BLaER1 (cell line): ENCODE data around the gene NDOR1.

Source experiments
- H3K27ac ChIP-seq: shearing (Covaris generic); formaldehyde crosslinking; 2 replicates; pipeline ENCODE4 v1.8.1; 2022
- H3K27me3 ChIP-seq: shearing (Covaris generic); formaldehyde crosslinking; 2 replicates; pipeline ENCODE4 v1.8.1; 2022
- H3K36me3 ChIP-seq: shearing (Covaris generic); formaldehyde crosslinking; 2 replicates; pipeline ENCODE4 v1.8.1; 2022
- H3K4me1 ChIP-seq: shearing (Covaris generic); formaldehyde crosslinking; 2 replicates; pipeline ENCODE4 v1.8.1; 2022
- H3K4me2 ChIP-seq: shearing (Covaris generic); formaldehyde crosslinking; 2 replicates; pipeline ENCODE4 v1.8.1; 2022
- H3K4me3 ChIP-seq: shearing (Covaris generic); formaldehyde crosslinking; 2 replicates; pipeline ENCODE4 v1.8.1; 2022
- H3K9ac ChIP-seq: shearing (Covaris generic); formaldehyde crosslinking; 2 replicates; pipeline ENCODE4 v1.8.1; 2022
- H3K9me3 ChIP-seq: shearing (Covaris generic); formaldehyde crosslinking; 2 replicates; pipeline ENCODE4 v1.8.1; 2022
- H4K20me1 ChIP-seq: shearing (Covaris generic); formaldehyde crosslinking; 2 replicates; pipeline ENCODE4 v1.8.1; 2022
- Cebpa-rat ChIP-seq: shearing (Covaris generic); IDR thresholded peaks from 2 replicates; pipeline ENCODE4 v1.8.1; 2022

NDOR1 gene

GRCh38 chr9:137161558-137162486 lies 43.7 kb upstream of the NDOR1 start:
- H3K4me1 ChIP-seq, result peaks cover 63% of the 10 kb centered on the region
- H3K9me3 ChIP-seq, result no peaks in the 10 kb centered on the region
- H3K27me3 ChIP-seq, result peaks cover 5% of the 10 kb centered on the region; the same call in 1 of the 2 replicates
- TF ChIP-seq Cebpa-rat, result no peak
- no peak overlapping the region for H3K4me2 ChIP-seq
- no peak overlapping the region for H3K4me3 ChIP-seq
- peaks cover 21% of the 10 kb centered on the region; the same call in 1 of the 2 replicates for H3K36me3 ChIP-seq
- no peak overlapping the region for H3K27ac ChIP-seq
- no peak overlapping the region for H3K9ac ChIP-seq
- peaks cover 46% of the 10 kb centered on the region for H4K20me1 ChIP-seq

DNA sequence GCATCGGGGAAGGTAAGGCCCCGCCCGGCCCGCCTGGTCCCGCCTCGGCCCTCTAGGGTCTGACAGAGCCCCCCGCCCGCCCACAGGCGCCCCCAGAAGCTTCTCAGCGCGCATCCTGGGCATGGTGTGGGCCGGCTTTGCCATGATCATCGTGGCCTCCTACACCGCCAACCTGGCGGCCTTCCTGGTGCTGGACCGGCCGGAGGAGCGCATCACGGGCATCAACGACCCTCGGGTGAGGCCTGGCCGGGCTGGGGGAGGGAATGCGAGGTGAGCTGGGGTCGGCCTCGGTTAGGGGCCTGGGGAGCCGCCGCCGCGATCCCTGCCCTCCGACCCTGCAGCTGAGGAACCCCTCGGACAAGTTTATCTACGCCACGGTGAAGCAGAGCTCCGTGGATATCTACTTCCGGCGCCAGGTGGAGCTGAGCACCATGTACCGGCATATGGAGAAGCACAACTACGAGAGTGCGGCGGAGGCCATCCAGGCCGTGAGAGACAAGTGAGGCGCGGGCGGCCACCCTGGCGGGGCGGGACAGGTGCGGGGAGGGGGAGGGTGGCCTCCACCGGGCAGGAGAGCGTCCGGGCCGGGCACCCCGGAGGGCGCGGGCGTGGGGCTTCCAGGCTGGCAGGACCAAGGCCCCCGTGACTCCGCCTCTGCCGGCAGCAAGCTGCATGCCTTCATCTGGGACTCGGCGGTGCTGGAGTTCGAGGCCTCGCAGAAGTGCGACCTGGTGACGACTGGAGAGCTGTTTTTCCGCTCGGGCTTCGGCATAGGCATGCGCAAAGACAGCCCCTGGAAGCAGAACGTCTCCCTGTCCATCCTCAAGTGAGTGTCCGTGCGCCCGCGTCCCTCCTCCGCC lies 42.8 kb upstream of the NDOR1 start:
- Histone ChIP-seq H3K27me3 (peaks cover 12% of the 10 kb centered on the region; the same call in 1 of the 2 replicates), H3K4me3 (no peak overlapping the region)

DNA sequence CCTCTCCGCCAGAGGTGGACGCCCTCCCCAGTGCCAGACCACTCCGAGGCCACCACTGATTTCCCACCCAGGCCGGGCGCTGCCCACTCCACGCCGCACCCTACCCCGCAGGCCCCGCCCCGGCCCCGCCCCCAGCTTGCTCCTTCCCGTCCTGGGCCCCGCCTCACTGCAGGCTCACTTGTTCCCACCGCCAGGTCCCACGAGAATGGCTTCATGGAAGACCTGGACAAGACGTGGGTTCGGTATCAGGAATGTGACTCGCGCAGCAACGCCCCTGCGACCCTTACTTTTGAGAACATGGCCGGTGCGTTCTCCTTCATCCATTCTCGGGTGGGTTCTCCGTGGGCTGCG lies 42.2 kb upstream of the NDOR1 start:
- H3K4me2 ChIP-seq, result no peak overlapping the region
- H3K27ac ChIP-seq, result no peak overlapping the region
- H4K20me1 ChIP-seq, result peaks cover 59% of the 10 kb centered on the region
- TF ChIP-seq Cebpa-rat, result no peak
- no peaks in the 10 kb centered on the region for H3K9me3 ChIP-seq
- H3K4me1 ChIP-seq, result peaks cover 62% of the 10 kb centered on the region
- H3K27me3 ChIP-seq, result peaks cover 12% of the 10 kb centered on the region; the same call in 1 of the 2 replicates
- H3K4me3 ChIP-seq, result no peak overlapping the region
- no peak overlapping the region for H3K9ac ChIP-seq
- peaks cover 21% of the 10 kb centered on the region; the same call in 1 of the 2 replicates for H3K36me3 ChIP-seq

More for the DNA sequence above, 42.8 kb upstream of the NDOR1 start:
- H3K9ac ChIP-seq, result no peak overlapping the region
- no peak overlapping the region for H3K27ac ChIP-seq
- peaks cover 21% of the 10 kb centered on the region; the same call in 1 of the 2 replicates for H3K36me3 ChIP-seq
- H3K9me3 ChIP-seq, result no peaks in the 10 kb centered on the region
- no peak for TF ChIP-seq Cebpa-rat
- H3K4me2 ChIP-seq, result no peak overlapping the region
- H4K20me1 ChIP-seq, result peaks cover 55% of the 10 kb centered on the region
- H3K4me1 ChIP-seq, result peaks cover 64% of the 10 kb centered on the region

GRCh38 chr9:137163805-137164204 lies 41.7 kb upstream of the NDOR1 start:
- H3K27me3 ChIP-seq, result peaks cover 12% of the 10 kb centered on the region; the same call in 1 of the 2 replicates
- H3K9me3 ChIP-seq, result no peaks in the 10 kb centered on the region
- H3K4me3 ChIP-seq, result no peak overlapping the region
- peaks cover 21% of the 10 kb centered on the region; the same call in 1 of the 2 replicates for H3K36me3 ChIP-seq
- peaks cover 58% of the 10 kb centered on the region for H3K4me1 ChIP-seq
- no peak overlapping the region for H3K9ac ChIP-seq
- H3K27ac ChIP-seq, result no peak overlapping the region
- peaks cover 56% of the 10 kb centered on the region for H4K20me1 ChIP-seq
- no peak for TF ChIP-seq Cebpa-rat
- no peak overlapping the region for H3K4me2 ChIP-seq

DNA sequence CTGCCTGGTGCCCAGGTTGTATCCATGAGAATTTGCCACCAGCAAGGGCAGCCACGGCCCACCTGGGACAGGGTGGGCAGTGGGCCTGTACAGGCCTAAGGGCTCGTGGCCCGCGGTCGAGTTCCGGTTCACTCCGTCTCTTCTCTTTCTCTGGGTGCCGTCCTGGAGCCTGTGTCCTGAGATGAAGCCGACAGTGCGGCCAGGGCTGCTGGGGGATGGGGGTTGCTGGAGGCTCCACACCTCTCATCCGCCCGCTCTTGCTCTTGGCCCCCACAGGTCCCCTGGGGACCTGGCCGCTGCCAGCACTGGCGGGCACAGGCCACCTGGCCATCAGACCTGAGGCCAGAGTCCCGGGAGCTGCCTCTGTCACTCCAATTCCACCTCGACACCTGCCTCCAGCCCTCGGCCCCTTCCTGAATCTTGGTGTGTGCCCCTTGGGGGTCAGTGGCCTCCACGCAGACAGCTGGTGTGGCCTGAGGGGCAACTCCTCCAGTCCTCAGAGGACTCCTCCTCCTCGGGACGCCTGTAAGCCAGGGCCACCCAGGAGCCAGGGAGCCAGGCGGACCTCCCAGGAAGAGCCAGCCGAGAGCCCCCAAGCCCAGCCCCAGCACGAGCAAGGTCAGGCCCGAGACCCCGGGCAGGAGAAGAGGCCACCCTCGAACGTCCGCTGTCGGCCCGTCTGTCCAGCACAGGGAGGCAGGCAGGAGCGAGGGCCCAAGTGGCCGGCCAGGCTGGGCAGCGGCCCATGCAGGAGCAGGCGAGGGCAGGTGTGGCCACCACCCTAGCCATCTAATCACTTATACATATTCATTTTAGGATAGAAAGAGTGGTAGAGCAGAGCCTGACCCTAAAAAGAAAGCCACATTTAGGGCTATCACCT lies 40.9 kb upstream of the NDOR1 start:
- Histone ChIP-seq H3K27ac (0 out of 2 replicates have a peak overlapping the region, but pooled peaks have one; percentile 13), H3K9me3 (no peaks in the 10 kb centered on the region), H3K36me3 (peaks cover 21% of the 10 kb centered on the region; the same call in 1 of the 2 replicates), H3K27me3 (peaks cover 12% of the 10 kb centered on the region; the same call in 1 of the 2 replicates), H3K4me1 (peaks cover 52% of the 10 kb centered on the region), H3K9ac (no peak overlapping the region), H3K4me3 (no peak overlapping the region), H3K4me2 (peak overlapping the region; percentile 34; the same call in 1 of the 2 replicates), H4K20me1 (peaks cover 48% of the 10 kb centered on the region)
- TF ChIP-seq Cebpa-rat, result no peak

GRCh38 chr9:137165250-137165836 lies 40.2 kb upstream of the NDOR1 start:
- no peak overlapping the region for H3K9ac ChIP-seq
- no peak overlapping the region for H3K4me3 ChIP-seq
- peak overlapping the region; percentile 96 for H3K4me2 ChIP-seq
- peaks cover 12% of the 10 kb centered on the region; the same call in 1 of the 2 replicates for H3K27me3 ChIP-seq
- no peaks in the 10 kb centered on the region for H3K9me3 ChIP-seq
- no peak for TF ChIP-seq Cebpa-rat
- H3K4me1 ChIP-seq, result peaks cover 52% of the 10 kb centered on the region
- peaks cover 21% of the 10 kb centered on the region; the same call in 1 of the 2 replicates for H3K36me3 ChIP-seq
- H3K27ac ChIP-seq, result no peak overlapping the region
- peaks cover 46% of the 10 kb centered on the region for H4K20me1 ChIP-seq

- Histone ChIP-seq H4K20me1 (peaks cover 46% of the 10 kb centered on the region), H3K9ac (peak overlapping the region; percentile 61), H3K27me3 (peaks cover 12% of the 10 kb centered on the region; the same call in 1 of the 2 replicates), H3K4me3 (peak overlapping the region; percentile 82), H3K36me3 (peaks cover 21% of the 10 kb centered on the region; the same call in 1 of the 2 replicates), H3K9me3 (no peaks in the 10 kb centered on the region), H3K27ac (peak overlapping the region; percentile 46), H3K4me2 (peak overlapping the region; percentile 96), H3K4me1 (peaks cover 63% of the 10 kb centered on the region)
- TF ChIP-seq Cebpa-rat, result no peak
Observed at GRCh38 chr9:137166380-137167229, 38.9 kb upstream of the NDOR1 start.

DNA sequence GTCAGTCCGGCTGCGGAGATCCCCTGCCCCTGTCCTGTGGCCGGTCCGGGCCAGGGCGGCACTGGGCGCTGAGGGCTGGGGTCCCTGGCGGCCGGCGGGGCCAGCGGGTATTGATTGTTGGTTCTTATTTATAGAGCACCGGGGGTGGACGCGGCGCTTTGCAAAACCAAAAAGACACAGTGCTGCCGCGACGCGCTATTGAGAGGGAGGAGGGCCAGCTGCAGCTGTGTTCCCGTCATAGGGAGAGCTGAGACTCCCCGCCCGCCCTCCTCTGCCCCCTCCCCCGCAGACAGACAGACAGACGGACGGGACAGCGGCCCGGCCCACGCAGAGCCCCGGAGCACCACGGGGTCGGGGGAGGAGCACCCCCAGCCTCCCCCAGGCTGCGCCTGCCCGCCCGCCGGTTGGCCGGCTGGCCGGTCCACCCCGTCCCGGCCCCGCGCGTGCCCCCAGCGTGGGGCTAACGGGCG lies 38.2 kb upstream of the NDOR1 start:
- Histone ChIP-seq H3K27me3 (peaks cover 12% of the 10 kb centered on the region; the same call in 1 of the 2 replicates), H3K9me3 (no peaks in the 10 kb centered on the region), H4K20me1 (peaks cover 46% of the 10 kb centered on the region), H3K36me3 (peaks cover 21% of the 10 kb centered on the region; the same call in 1 of the 2 replicates), H3K4me3 (peak overlapping the region; percentile 82), H3K9ac (peak overlapping the region; percentile 84), H3K27ac (peak overlapping the region; percentile 97), H3K4me2 (peak overlapping the region; percentile 96), H3K4me1 (peaks cover 70% of the 10 kb centered on the region)
- TF ChIP-seq Cebpa-rat, result no peak
